HEK293 (cell line): ENCODE results near the gene USP7.

Experiments
- CTCF ChIP-seq: fragments of 450-650 bp; formaldehyde crosslinking; IDR thresholded peaks from 2 replicates; pipeline ENCODE4 v1.5.1; 2016; ENCODE audit warnings: missing biosample characterization, missing genetic modification characterization
- EGR2 ChIP-seq: fragments of 450-650 bp; formaldehyde crosslinking; IDR thresholded peaks from 2 replicates; pipeline ENCODE4 v1.5.1; 2016; ENCODE audit warnings: low read depth, missing biosample characterization, missing genetic modification characterization
- FEZF1 ChIP-seq: fragments of 450-650 bp; formaldehyde crosslinking; IDR thresholded peaks from 2 replicates; pipeline ENCODE4 v1.5.1; 2016; ENCODE audit warnings: missing biosample characterization, missing genetic modification characterization
- KLF17 ChIP-seq: fragments of 450-650 bp; formaldehyde crosslinking; IDR thresholded peaks from 2 replicates; pipeline ENCODE4 v1.5.1; 2016; ENCODE audit warnings: missing biosample characterization, missing genetic modification characterization
- KLF9 ChIP-seq: fragments of 450-650 bp; formaldehyde crosslinking; IDR thresholded peaks from 2 replicates; pipeline ENCODE4 v1.5.1; 2016; ENCODE audit warnings: missing biosample characterization, missing genetic modification characterization, low read depth
- MZF1 ChIP-seq: fragments of 450-650 bp; formaldehyde crosslinking; IDR thresholded peaks from 2 replicates; pipeline ENCODE4 v1.5.1; 2017; ENCODE audit warnings: missing biosample characterization, missing genetic modification characterization, borderline replicate concordance
- PRDM10 ChIP-seq: fragments of 450-650 bp; formaldehyde crosslinking; IDR thresholded peaks from 2 replicates; pipeline ENCODE4 v1.5.1; 2016; ENCODE audit warnings: missing biosample characterization, missing genetic modification characterization
- WT1 ChIP-seq: fragments of 450-650 bp; formaldehyde crosslinking; IDR thresholded peaks from 2 replicates; pipeline ENCODE4 v1.5.1; 2016; ENCODE audit warnings: missing biosample characterization, missing genetic modification characterization
- ZFHX2 ChIP-seq: fragments of 450-650 bp; formaldehyde crosslinking; conservative IDR thresholded peaks from 2 replicates; pipeline ENCODE4 v1.5.1; 2016; ENCODE audit warnings: missing biosample characterization, missing genetic modification characterization
- ZNF114 ChIP-seq: fragments of 450-650 bp; formaldehyde crosslinking; IDR thresholded peaks from 2 replicates; pipeline ENCODE4 v1.5.0; 2017; ENCODE audit warnings: missing biosample characterization, missing genetic modification characterization
- ZNF132 ChIP-seq: fragments of 450-650 bp; formaldehyde crosslinking; IDR thresholded peaks from 2 replicates; pipeline ENCODE4 v1.5.1; 2017; ENCODE audit warnings: missing biosample characterization, missing genetic modification characterization, borderline replicate concordance
- ZNF146 ChIP-seq: fragments of 450-650 bp; formaldehyde crosslinking; IDR thresholded peaks from 2 replicates; pipeline ENCODE4 v1.5.1; 2016; ENCODE audit warnings: missing biosample characterization, missing genetic modification characterization
- ZNF169 ChIP-seq: fragments of 450-650 bp; formaldehyde crosslinking; IDR thresholded peaks from 2 replicates; pipeline ENCODE4 v1.5.1; 2016; ENCODE audit warnings: missing biosample characterization, missing genetic modification characterization
- ZNF174 ChIP-seq: fragments of 450-650 bp; formaldehyde crosslinking; IDR thresholded peaks from 2 replicates; pipeline ENCODE4 v1.5.0; 2017; ENCODE audit warnings: missing biosample characterization, mild to moderate bottlenecking, missing genetic modification characterization
- ZNF184 ChIP-seq: fragments of 450-650 bp; IDR thresholded peaks from 2 replicates; pipeline ENCODE4 v1.5.1; 2018; ENCODE audit warnings: missing biosample characterization, mild to moderate bottlenecking, missing genetic modification characterization
- ZNF2 ChIP-seq: fragments of 450-650 bp; formaldehyde crosslinking; IDR thresholded peaks from 2 replicates; pipeline ENCODE4 v1.5.1; 2016; ENCODE audit warnings: missing biosample characterization, missing genetic modification characterization
- ZNF274 ChIP-seq, 2 experiments: fragments of 200-500 bp in 1 of 2; fragments of 450-650 bp in 1 of 2; sonication (Bioruptor generic) in 1 of 2; formaldehyde crosslinking in 1 of 2; IDR thresholded peaks; 2 replicates each; pipeline versions ENCODE4 v1.5.1 to v1.6.1; 2014 to 2016; ENCODE audit warnings: borderline replicate concordance in 1 of 2, inconsistent platforms in 1 of 2, low read length in 1 of 2, missing biosample characterization in 1 of 2, missing genetic modification characterization in 1 of 2
- ZNF335 ChIP-seq: fragments of 450-650 bp; formaldehyde crosslinking; conservative IDR thresholded peaks from 2 replicates; pipeline ENCODE4 v1.5.1; 2016; ENCODE audit warnings: missing biosample characterization, missing genetic modification characterization
- ZNF350 ChIP-seq: fragments of 450-650 bp; formaldehyde crosslinking; IDR thresholded peaks from 2 replicates; pipeline ENCODE4 v1.5.0; 2017; ENCODE audit warnings: missing biosample characterization, mild to moderate bottlenecking, missing genetic modification characterization
- ZNF366 ChIP-seq: fragments of 450-650 bp; formaldehyde crosslinking; conservative IDR thresholded peaks from 2 replicates; pipeline ENCODE4 v1.5.1; 2016; ENCODE audit warnings: missing biosample characterization, missing genetic modification characterization
- ZNF391 ChIP-seq: fragments of 450-650 bp; formaldehyde crosslinking; IDR thresholded peaks from 2 replicates; pipeline ENCODE4 v1.5.1; 2016; ENCODE audit warnings: low read depth, missing biosample characterization, missing genetic modification characterization, borderline replicate concordance
- ZNF521 ChIP-seq: fragments of 450-650 bp; formaldehyde crosslinking; IDR thresholded peaks from 2 replicates; pipeline ENCODE4 v1.5.1; 2017; ENCODE audit warnings: missing biosample characterization, mild to moderate bottlenecking, missing genetic modification characterization
- ZNF549 ChIP-seq: fragments of 450-650 bp; IDR thresholded peaks from 2 replicates; pipeline ENCODE4 v1.5.1; 2018; ENCODE audit warnings: missing biosample characterization, missing genetic modification characterization, mild to moderate bottlenecking, inconsistent platforms, moderate library complexity
- ZNF560 ChIP-seq: fragments of 450-650 bp; formaldehyde crosslinking; IDR thresholded peaks from 2 replicates; pipeline ENCODE4 v1.5.1; 2017; ENCODE audit warnings: missing biosample characterization, missing genetic modification characterization, borderline replicate concordance
- ZNF600 ChIP-seq: fragments of 450-650 bp; formaldehyde crosslinking; IDR thresholded peaks from 2 replicates; pipeline ENCODE4 v1.5.1; 2016; ENCODE audit warnings: missing biosample characterization, missing genetic modification characterization
- ZNF610 ChIP-seq: fragments of 450-650 bp; formaldehyde crosslinking; IDR thresholded peaks from 2 replicates; pipeline ENCODE4 v1.5.1; 2016; ENCODE audit warnings: missing biosample characterization, missing genetic modification characterization, borderline replicate concordance
- ZNF621 ChIP-seq: fragments of 450-650 bp; formaldehyde crosslinking; IDR thresholded peaks from 2 replicates; pipeline ENCODE4 v1.5.1; 2017; ENCODE audit warnings: missing biosample characterization, missing genetic modification characterization
- ZNF658 ChIP-seq: fragments of 450-650 bp; formaldehyde crosslinking; IDR thresholded peaks from 2 replicates; pipeline ENCODE4; 2016; ENCODE audit warnings: missing biosample characterization, missing genetic modification characterization
- ZNF664 ChIP-seq: fragments of 450-650 bp; formaldehyde crosslinking; IDR thresholded peaks from 2 replicates; pipeline ENCODE4 v1.5.1; 2016; ENCODE audit warnings: missing biosample characterization, missing genetic modification characterization
- ZNF776 ChIP-seq: fragments of 450-650 bp; formaldehyde crosslinking; IDR thresholded peaks from 2 replicates; pipeline ENCODE4 v1.5.0; 2017; ENCODE audit warnings: missing biosample characterization, missing genetic modification characterization, borderline replicate concordance
- ZNF792 ChIP-seq: fragments of 450-650 bp; formaldehyde crosslinking; IDR thresholded peaks from 2 replicates; pipeline ENCODE4 v1.5.1; 2016; ENCODE audit warnings: missing biosample characterization, missing genetic modification characterization
- ZNF837 ChIP-seq: fragments of 450-650 bp; formaldehyde crosslinking; IDR thresholded peaks from 2 replicates; pipeline ENCODE4 v1.5.1; 2016; ENCODE audit warnings: missing biosample characterization, missing genetic modification characterization
- ZNF843 ChIP-seq: fragments of 450-650 bp; formaldehyde crosslinking; IDR thresholded peaks from 2 replicates; pipeline ENCODE4 v1.5.1; 2016; ENCODE audit warnings: missing biosample characterization, missing genetic modification characterization
- ZSCAN23 ChIP-seq: fragments of 450-650 bp; formaldehyde crosslinking; IDR thresholded peaks from 2 replicates; pipeline ENCODE4 v1.5.1; 2016; ENCODE audit warnings: missing biosample characterization, missing genetic modification characterization

USP7 gene

DNA sequence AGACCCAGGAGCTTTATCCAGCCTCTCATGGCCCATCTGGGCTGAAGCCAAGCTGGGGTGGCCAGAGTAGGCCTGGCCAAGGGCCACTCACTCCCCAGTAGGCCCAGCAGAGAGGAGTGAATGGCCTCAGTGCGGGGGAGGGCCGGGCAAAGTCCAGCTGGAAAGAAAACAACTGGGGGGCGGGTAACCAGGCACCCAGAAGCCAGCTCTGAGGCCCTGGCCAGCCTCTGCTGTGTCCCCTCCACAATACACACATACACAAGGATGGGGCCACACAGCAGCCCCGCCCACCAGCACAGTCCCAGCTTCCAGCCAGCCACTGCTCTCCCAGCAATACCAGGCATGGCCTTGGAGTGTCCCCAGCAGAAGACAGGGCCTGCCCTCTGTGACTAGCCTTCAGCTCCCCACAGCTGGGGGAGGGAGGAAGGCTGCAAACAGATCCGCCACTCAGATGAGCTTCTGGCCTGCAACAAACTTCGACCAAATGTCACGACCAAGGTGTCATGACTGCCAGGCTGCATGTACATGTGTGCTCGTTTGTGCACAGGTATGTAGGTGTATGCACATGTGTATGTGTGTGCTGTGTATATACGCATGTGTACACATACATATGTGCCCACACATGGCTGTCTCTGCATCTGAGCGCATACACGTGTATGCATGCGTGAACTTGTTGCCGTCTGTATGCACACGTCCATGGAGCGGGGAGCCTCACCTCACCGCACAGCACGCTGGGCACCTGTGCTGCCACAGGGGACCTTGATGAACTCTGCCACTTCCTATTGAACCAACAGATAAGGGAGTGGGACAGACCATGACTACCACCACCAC, 99.9 kb downstream of the USP7 start (continued):
- TF ChIP-seq ZNF837 (tag by site-specific recombination) (no peak), PRDM10 (tag by site-specific recombination) (no peak), WT1 (tag by site-specific recombination) (no peak), ZNF521 (tag by site-specific recombination) (no peak), ZNF600 (tag by site-specific recombination) (peak; percentile 51; the same call in 1 of the 2 replicates), ZNF184 (tag by site-specific recombination) (no peak), CTCF (tag by site-specific recombination) (peak; percentile 16; the same call in 1 of the 2 replicates), ZNF391 (tag by site-specific recombination) (no peak), ZNF658 (tag by site-specific recombination) (no peak), ZNF549 (tag by site-specific recombination) (no peak), ZNF776 (no peak), ZNF610 (tag by site-specific recombination) (no peak), ZNF664 (tag by site-specific recombination) (no peak), EGR2 (tag by site-specific recombination) (0 out of 2 replicates have a peak, but pooled peaks have one; percentile 14), ZNF274 (IDR thresholded peaks at IDR 0.05; ENCODE audit: low read length) (no peak), ZNF274 (tag by site-specific recombination; IDR thresholded peaks at IDR 0.05; ENCODE audit: borderline replicate concordance) (no peak), ZNF560 (no peak), KLF9 (tag by site-specific recombination) (peak; percentile 80), ZNF366 (tag by site-specific recombination) (no peak), ZNF843 (tag by site-specific recombination) (no peak), ZNF169 (no peak), ZNF174 (no peak), ZNF350 (no peak), ZNF146 (tag by site-specific recombination) (no peak), ZNF2 (tag by site-specific recombination) (0 out of 2 replicates have a peak, but pooled peaks have one; percentile 41), MZF1 (tag by site-specific recombination) (no peak), ZSCAN23 (tag by site-specific recombination) (no peak), ZNF114 (tag by site-specific recombination) (no peak), ZNF335 (tag by site-specific recombination) (no peak; the same call in 1 of the 2 replicates), KLF17 (tag by site-specific recombination) (no peak), ZFHX2 (tag by site-specific recombination) (peak; percentile 14; the same call in 1 of the 2 replicates), ZNF621 (tag by site-specific recombination) (no peak), ZNF792 (tag by site-specific recombination) (no peak), FEZF1 (tag by site-specific recombination) (no peak), ZNF132 (tag by site-specific recombination) (no peak)
